ENCODE measurements around the gene TMEM131.

Gene TMEM131

GRCh38 chr2:98032086-98032485 lies 36.3 kb upstream of the TMEM131 start:
- intact Hi-C loops (cut with DNase I; ENCODE audit: low total_unique reads) = no loop called here
- Histone ChIP-seq H3K4me1 (peaks cover 0 to 15% (median 6%) of the 10 kb centered on the region in 4 donors), H3K27ac (no peak overlapping the region), H3K27me3 (no peaks in the 10 kb centered on the region), H3K9me3 (no peaks in the 10 kb centered on the region), H3K36me3 (no peaks in the 10 kb centered on the region), H3K4me3 (no peak overlapping the region)
- no peak for DNase-seq
- TF ChIP-seq CTCF (IDR thresholded peaks at IDR 0.05) = no peak

GRCh38 chr2:98029718-98030222 lies 34.0 kb upstream of the TMEM131 start:
- Histone ChIP-seq H3K9me3 (no peaks in the 10 kb centered on the region), H3K4me1 (peaks cover 0 to 5% (median 0%) of the 10 kb centered on the region in 4 donors), H3K27ac (no peak overlapping the region), H3K36me3 (no peaks in the 10 kb centered on the region), H3K27me3 (no peaks in the 10 kb centered on the region), H3K4me3 (no peak overlapping the region)
- no peak for DNase-seq
- intact Hi-C loops (cut with DNase I; ENCODE audit: low total_unique reads) = no loop called here
- TF ChIP-seq CTCF (IDR thresholded peaks at IDR 0.05) = no peak

- no peak for TF ChIP-seq CTCF (IDR thresholded peaks at IDR 0.05)
- peaks cover 0 to 5% (median 0%) of the 10 kb centered on the region in 4 donors for H3K4me1 ChIP-seq
These were observed 33.4 kb upstream of the TMEM131 start for GRCh38 chr2:98028931-98029717.

GRCh38 chr2:98028101-98028561 lies 32.4 kb upstream of the TMEM131 start:
- no peak overlapping the region for H3K4me3 ChIP-seq
- H3K9me3 ChIP-seq = no peaks in the 10 kb centered on the region
- H3K27ac ChIP-seq = no peak overlapping the region
- intact Hi-C loops (cut with DNase I; ENCODE audit: low total_unique reads) = no loop called here
- no peak for DNase-seq
- no peaks in the 10 kb centered on the region for H3K27me3 ChIP-seq
- H3K4me1 ChIP-seq = peaks cover 0 to 5% (median 0%) of the 10 kb centered on the region in 4 donors
- H3K36me3 ChIP-seq = no peaks in the 10 kb centered on the region
- TF ChIP-seq CTCF (IDR thresholded peaks at IDR 0.05) = no peak

More at GRCh38 chr2:98028931-98029717, 33.4 kb upstream of the TMEM131 start:
- H3K9me3 ChIP-seq = no peaks in the 10 kb centered on the region
- intact Hi-C loops (cut with DNase I; ENCODE audit: low total_unique reads) = no loop called here
- H3K27me3 ChIP-seq = no peaks in the 10 kb centered on the region
- no peak overlapping the region for H3K27ac ChIP-seq
- no peak overlapping the region for H3K4me3 ChIP-seq
- no peaks in the 10 kb centered on the region for H3K36me3 ChIP-seq
- DNase-seq = no peak

GRCh38 chr2:98027538-98027937 lies 31.8 kb upstream of the TMEM131 start:
- no peak for DNase-seq
- H3K4me1 ChIP-seq = peaks cover 0 to 5% (median 0%) of the 10 kb centered on the region in 4 donors

More at GRCh38 chr2:98027538-98027937, 31.8 kb upstream of the TMEM131 start:
- H3K27ac ChIP-seq = no peak overlapping the region
- no peaks in the 10 kb centered on the region for H3K36me3 ChIP-seq
- H3K9me3 ChIP-seq = no peaks in the 10 kb centered on the region
- no peak overlapping the region for H3K4me3 ChIP-seq
- no peaks in the 10 kb centered on the region for H3K27me3 ChIP-seq
- intact Hi-C loops (cut with DNase I; ENCODE audit: low total_unique reads) = no loop called here
- TF ChIP-seq CTCF (IDR thresholded peaks at IDR 0.05) = no peak

All from tibial artery (tissue), 4 donors.